ENCODE measurements around the gene TOM1.

The TOM1 gene

DNA sequence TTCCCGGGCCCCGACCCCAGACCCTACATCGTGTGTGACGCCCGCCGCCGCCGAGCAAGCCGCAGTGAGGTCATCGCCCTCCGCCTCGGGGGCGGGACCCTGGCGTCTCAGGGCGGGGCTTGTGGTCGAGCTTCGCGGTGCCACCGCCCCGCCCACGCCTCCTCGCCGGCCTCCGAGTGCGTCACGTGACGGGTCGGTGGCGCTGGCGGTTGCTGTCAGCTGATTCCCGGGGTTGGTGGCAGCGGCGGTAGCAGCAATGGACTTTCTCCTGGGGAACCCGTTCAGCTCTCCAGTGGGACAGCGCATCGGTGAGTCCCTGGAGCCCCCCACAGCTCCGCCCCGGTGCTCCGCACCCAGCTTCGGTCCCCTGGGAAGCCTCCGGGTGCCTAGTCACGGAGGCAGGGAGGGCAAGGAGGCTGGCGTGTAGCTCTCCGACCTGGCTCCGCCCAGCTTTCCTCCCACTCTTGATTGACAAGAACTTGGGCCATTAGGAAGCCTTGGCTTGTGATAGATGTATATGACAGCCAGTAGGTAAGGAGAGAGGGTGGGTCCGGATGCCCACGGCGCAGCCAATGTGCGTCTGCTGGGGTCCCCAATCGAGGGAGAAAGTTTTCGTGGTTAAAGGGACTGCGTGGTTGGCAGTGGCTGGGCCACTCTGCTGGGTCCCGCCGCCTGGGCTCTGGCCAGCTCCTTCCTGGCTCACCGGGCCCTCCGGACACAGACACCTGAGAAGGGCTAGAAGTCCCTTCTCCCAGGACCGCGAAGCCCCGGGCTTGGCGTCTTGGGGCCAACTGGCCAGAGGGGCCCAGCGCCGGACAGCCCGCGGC, at the start of gene TOM1:
Gene TOM1 (plus strand): TSS at position 222 of the 827 bp plus-strand sequence. CDS start 35 bp downstream, at position 257.
- DNase-seq (ENCODE audit: low read depth in 3 of 3) = peak; percentile 91 to 100 (median 93)

DNA sequence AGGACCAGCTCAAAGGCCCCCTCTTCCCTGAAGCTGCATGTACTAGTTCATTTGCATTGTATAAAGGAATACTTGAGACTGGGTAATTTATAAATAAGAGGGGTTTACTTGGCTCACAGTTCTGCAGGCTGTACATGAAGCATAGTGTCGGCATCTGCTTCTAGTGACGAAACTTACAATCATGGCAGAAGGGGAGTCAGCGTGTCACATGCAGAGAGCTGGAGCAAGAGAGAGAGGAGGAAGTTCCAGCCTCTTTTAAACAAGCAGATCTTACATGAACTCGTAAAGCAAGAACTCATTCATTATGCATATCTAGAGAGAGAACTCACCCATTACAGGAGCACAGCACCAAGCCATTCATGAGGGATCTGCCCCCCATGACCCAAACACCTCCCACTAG, 49.5 kb upstream of the TOM1 start:
- DNase-seq (ENCODE audit: low read depth in 3 of 3) = no peak

DNA sequence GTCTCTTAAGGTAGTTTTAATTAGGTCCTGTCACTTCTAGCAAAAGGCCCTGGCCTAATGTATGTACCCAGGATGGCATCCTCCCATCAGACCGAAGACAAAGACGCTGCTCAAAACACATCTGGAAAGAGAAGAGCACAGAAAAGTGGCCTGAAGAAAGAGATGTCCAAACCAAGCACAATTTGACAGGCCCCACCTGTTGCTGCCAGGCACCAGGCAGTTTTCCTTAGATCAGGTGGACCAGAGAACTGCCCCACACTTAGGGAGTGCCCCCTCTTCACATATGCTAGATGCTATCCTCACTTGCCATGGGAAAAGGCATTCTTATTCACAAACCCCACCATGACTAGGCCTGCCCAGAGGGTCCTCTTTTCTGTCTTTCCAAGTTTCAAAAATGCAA, 45.7 kb upstream of the TOM1 start:
- no peak for DNase-seq (ENCODE audit: low read depth in 3 of 3)

DNA sequence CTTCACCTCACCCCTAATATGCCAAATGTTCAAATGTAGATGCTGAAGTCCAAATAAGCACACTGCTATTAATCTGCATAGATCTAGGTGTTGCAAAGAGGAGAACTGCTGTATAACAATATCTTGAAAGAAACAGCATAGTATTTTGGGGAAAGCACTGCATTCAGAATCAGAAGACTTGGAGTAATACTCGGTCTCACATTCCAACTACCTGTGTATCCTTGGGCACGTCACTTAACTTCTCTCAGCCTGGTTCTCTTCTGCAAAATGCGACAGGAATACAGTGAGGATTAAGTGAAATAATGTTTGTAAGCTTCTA, 42.7 kb upstream of the TOM1 start:
- no peak for DNase-seq (ENCODE audit: low read depth in 3 of 3)

DNA sequence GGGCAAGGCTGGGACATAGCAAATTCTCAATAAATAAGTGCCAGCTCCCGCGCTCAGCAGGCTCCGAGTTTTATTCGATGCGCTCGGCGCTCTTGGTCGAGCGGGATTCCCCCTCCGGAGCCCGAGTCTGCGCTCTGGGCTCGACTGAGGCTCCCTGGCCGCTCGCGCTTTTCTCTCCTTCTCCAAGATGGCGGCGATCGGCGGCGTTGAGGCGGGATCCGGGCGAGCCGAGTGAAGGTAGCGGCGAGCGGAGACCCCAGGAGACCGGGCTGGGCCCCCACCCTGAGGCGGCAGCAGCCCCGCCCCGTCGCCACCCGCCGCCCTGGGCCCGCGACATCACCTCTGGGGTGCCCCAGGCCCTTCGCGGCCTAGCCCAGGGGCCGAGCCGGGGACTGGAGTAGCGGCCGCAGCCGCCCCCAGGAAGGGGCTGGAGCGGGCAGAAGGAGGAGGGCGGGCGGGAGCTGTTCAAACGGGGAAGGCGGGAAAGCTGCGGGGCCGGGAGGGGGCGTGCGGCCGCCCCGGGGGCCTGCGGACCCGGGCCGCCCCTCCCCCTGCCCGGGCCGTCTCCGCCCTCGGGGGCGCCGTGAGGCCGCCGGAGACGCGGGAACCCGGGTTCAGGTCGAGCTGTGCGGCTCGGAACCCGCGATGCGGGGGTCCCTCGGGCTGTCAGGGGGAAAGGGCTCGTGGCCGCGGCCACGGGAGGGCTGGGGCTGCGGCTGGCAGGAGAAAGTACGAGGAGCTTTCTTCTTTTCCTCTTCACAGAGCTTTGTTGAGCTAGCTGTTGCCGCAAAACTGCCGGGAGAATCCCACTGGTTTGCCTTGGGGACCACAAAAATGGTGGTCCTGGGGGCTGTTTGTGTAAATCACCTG, 42.1 kb upstream of the TOM1 start, which contains the start of gene HMGXB4:
Gene HMGXB4 (plus strand): TSS at position 173 of the 870 bp plus-strand sequence. CDS start 4,898 bp downstream, outside the sequence.
- DNase-seq (ENCODE audit: low read depth in 3 of 3) = peak; percentile 71 to 82 (median 73)

DNA sequence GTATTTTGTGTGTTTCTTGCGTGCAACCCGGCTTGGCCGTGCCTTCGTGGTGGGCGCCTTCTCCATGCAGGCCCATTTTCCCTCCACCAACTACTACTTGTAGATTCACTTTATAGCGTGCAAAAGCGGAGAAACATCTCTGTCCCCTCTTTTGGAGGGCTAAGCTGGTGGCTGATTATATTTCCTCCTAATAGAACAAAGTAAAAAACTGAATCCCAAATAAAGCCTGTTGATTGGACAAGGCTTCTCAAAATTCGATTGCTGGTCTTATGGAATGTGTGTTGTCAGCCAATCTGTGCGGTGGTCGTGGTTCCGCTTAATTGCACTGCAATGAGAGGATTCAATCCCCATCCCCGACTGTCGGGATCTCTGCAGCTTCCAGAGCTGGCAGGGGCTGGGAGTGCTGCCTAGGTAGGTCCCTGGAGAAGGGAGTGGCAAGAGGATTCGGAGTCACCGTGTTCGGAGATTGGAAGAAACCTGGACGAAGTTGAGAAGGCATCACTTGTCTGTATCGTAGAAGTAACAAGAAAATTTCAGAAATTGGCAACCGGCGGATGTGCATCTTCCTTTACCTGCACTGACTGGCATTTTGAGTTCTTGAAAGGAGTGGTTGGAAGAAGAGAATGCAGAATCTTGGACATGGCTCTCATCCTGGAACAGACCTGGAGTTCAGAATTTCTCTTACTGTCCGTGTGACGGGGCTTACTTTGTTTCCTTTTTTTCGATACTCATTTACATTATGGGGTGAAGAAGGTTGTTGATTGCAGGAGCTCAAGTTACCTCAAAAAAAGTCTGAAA, 41.3 kb upstream of the TOM1 start:
- DNase-seq (ENCODE audit: low read depth in 3 of 3) = no peak

DNA sequence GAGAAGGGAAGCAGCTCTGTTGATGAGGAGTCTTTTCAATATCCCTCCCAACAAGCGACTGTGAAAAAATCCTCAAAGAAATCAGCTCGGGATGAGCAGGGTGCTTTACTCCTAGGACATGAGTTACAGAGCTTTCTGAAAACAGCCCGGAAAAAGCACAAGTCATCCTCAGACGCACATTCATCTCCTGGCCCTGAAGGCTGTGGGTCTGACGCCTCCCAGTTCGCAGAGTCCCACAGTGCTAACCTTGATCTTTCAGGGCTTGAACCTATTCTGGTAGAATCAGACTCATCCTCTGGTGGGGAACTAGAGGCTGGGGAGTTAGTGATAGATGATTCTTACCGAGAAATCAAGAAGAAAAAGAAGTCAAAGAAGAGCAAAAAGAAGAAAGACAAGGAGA, 34.7 kb upstream of the TOM1 start:
- DNase-seq (ENCODE audit: low read depth in 3 of 3) = no peak

DNA sequence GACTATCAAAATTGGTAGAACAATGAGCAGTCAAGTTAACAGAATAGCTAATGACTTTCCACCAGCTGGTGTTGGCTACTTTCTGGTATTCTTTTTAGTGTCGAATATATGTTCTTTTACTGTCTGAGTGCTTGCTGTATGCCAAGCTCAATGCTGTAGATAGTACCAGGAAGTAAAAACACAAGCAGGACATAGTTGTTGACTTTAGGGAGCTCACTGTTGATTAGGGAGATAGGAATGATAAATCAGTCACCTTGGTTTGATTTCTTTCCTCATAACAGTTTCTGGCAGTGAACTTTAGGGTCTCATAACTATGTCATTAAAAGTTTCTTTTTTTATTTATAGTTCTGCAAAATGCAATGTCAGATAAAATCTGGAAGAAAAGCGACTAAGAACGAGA, 33.4 kb upstream of the TOM1 start:
- DNase-seq (ENCODE audit: low read depth in 3 of 3) = no peak

DNA sequence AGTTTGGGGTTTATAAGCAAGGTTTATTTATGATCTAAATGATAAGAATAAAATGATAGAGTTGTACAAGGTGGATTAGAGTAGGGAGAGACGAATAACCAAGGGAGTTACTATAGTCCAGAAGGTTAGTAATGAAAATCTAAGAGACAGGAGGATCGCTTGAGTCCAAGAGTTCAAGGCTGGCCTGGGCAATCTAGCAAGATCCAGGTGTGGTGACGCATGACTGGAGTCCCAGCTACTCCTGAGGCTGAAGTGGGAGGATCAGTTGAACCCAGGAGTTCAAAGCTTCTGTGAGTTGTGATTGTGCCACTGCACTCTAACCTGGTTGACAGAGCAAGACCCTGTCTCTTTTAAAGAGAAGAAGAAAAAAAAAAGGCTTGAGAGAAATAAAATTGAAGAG, 30.1 kb upstream of the TOM1 start:
- no peak for DNase-seq (ENCODE audit: low read depth in 3 of 3)

DNA sequence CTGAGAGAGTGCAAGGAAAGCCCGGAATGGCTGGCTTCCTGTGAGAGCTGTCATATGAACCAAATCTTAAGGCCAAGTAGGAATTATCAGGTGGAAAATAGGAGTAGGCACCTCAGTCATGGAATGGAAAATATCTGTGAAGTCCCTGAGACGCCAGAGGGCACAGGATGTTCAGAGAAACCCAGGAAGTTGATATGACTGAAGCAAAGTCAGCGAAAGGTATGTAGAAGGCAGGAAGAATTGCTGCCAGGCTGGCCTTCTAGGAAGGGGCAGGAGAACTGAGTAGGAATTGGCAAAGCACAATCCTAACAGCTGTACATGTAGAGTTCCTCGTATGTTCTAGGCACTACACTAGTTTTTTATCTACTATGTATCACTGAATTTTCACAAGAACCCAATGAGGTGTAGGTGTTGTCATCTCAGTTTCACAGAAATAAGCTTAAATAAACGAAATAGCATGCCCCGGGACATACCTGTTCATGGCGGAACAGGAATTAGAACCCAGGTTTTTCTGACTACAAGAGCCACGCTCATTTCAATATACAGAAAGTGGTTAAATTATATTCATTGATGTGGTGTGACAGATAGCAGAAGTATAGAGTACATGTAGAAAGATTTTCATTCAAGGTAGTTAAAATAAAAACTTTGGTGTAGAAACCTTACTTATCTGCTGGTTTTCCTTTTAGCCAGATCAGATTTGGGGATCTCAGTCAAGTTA, 25.4 kb upstream of the TOM1 start:
- no peak for DNase-seq (ENCODE audit: low read depth in 3 of 3)

DNA sequence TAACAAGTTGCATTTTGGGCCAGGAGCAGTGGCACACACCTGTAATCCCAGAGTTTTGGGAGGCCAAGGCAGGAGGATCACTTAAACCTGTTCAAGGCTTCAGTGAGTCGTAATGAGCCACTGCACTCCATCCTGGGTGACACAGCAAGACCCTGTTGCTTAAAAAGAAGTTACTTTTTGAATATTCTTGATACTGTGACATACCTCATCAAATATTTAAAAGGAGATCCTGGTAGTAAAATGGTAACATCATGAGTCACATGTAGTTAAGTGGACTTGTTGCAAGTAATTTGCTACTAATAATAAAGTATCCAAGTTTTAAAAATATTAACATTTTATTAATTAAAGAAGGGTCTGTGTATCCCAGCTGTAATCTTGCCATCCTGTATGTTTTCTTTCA, 24.1 kb upstream of the TOM1 start:
- DNase-seq (ENCODE audit: low read depth in 3 of 3) = no peak

DNA sequence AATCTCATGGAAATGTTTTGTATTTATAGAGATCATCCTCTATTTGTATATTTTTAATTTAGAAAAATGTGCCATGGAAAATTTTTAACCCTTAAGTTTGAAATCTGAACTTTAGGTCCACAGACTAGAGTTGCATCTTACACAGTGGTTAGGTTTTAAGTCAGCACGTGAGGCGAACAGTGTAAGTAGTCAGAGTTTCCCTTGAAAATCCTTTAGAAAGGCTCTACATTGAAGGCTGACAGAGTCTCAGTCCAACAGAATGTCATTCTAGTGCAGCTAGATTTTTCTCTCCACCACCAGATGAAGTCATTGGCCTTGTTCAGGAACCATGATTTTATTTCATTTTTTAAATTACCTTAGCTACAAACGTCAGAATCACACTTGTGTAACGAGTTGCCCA, 23.7 kb upstream of the TOM1 start:
- DNase-seq (ENCODE audit: low read depth in 3 of 3) = no peak

DNA sequence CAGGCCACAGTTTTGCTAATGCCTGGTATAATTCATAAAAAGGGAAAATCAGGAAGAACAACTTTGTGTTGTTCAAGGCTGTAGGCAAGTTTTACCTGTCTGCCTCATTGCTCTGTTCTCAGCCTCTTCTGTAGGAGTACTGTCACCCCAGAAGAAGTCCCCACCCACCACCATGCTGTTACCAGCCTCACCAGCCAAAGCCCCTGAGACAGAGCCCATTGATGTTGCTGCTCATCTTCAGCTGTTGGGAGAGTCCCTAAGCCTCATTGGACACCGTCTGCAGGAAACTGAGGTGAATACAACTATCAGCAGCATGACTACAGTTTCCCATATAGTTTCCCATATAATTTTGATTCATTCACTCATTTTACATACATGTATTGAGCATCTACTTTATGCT, 11.6 kb upstream of the TOM1 start:
- DNase-seq (ENCODE audit: low read depth in 3 of 3) = no peak

DNA sequence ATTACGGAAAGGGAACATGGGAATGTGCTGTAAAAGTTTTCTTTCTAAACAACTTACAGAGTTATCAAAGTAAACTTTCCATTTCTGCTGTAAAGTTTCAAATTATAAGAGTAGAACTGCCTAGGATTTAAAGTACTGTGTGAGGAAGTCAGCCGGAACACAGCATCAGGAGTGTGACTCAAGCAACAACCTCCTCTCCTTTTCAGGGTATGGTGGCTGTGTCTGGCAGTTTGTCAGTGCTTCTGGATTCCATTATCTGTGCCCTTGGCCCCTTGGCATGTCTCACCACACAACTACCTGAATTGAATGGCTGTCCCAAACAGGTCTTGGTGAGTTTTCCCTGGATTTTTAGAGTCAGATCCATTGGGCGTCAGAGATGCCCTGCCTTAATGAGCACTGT, 6.9 kb upstream of the TOM1 start:
- no peak for DNase-seq (ENCODE audit: low read depth in 3 of 3)

DNA sequence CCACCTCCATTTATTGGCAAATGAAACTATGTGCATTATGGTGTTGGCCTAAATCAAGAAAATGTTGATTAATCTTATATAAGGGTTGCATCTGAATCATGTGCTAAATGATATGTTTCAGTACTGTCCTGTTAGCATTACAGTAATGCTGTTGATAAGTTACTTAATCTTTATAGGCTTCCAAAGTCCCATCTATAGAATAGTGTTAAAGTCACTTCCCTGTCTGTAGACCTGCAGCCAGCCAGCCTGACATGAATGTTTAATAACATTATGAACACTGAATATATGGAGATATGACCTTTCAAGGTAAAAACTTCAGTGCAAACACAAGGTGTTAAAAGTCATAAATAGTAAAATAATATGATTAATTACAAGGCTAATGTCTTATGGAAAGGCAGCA, 3.6 kb upstream of the TOM1 start:
- DNase-seq (ENCODE audit: low read depth in 3 of 3) = no peak

DNA sequence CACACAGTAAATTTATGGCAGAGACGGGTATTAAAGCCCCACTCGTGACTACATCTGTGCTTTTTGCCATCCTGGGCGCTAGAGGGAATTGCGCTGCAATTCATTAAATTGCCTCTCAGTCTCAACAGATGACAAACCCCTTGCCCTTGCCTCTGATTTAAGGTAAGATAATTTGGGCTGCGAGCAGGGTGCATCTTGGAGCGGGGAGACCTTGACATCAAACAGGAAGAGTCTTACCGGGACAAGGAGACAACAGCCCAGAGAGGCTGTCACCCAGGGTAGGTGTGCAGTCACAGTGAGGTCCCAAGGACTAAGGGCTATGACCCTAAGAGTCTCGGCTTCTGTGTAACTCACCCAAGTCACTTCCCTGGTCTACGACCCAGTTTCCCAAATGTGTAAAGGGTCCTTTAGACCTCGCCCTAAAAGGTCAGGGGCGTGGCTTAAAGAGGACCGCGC, 449 bp upstream of the TOM1 start:
- DNase-seq (ENCODE audit: low read depth in 3 of 3) = no peak

DNA sequence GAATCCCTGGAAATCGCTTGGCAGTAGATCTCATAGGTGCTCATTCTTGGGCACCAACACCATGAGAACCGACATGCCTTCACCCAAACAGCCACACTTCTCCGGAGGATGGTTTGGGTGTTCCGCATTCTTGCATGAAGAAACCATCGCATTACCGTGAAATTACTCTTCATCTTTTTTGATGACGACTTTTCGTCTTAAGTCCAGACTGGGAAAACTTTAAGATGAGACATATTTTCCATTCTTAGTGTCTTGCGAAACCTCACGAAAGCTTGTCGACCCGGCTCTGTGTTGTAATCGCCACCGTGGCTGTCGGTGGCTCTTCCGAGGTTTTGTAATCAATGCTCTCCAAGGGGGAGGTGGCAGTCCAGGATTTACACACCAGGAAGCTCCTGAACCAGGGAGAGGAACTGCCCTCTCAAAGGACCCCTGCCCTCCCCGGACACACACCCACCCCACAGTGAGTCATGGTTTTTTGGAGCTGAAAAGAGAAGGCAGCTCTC, 1.7 kb downstream of the TOM1 start:
- no peak for DNase-seq (ENCODE audit: low read depth in 3 of 3)

DNA sequence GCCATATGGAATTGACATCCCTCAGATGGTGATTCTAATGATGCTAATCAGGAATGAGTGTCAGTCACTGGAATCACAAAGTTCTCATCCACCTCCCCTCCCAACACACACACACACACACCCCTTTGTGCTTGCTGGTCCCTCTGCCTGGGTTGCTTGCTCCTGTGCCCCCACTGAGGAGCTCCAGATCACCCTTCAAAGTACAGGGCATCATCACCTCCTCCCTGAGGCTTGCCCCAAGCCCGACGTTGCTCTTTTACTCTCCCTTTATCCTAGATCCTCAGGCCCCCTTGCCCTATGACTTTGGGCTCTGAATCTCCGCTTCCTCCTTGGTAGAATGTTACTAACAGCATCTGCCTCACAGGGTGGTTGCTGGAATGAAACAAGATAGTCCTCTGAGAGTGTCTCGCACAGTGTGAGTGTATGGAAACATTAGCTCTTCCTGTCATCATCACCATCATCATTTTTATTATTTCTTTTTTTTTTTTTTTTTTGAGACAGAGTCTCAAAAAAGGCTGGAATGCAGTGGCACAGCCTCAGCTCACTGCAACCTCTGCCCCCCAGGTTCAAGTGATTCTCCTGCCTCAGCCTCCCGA, 3.4 kb downstream of the TOM1 start:
- DNase-seq (ENCODE audit: low read depth in 3 of 3) = no peak

DNA sequence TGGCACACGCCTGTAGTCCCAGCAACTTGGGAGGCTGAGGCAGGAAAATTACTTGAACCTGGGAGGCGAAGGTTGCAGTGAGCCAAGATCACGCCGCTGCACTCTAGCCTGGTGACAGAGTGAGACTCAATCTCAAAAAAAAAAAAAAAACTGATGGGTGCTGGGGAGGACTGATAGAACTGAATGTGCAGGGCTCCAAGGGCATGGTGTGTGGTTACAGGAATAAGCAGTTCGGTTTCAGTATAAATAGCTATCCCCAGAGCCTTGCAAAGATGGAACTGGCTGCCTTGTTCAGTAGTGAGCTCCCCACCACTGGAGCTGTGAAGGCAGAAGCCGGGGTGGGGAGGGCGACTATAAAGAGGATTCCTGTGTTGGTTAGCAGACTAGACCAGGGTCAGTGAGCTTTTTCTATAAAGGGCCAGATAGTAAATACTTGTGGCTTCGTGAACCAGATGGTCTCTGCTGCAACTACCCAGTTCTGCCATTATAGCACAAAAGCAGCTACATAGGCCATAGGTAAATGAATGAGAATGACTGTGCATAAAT, 5.9 kb downstream of the TOM1 start:
- no peak for DNase-seq (ENCODE audit: low read depth in 3 of 3)

DNA sequence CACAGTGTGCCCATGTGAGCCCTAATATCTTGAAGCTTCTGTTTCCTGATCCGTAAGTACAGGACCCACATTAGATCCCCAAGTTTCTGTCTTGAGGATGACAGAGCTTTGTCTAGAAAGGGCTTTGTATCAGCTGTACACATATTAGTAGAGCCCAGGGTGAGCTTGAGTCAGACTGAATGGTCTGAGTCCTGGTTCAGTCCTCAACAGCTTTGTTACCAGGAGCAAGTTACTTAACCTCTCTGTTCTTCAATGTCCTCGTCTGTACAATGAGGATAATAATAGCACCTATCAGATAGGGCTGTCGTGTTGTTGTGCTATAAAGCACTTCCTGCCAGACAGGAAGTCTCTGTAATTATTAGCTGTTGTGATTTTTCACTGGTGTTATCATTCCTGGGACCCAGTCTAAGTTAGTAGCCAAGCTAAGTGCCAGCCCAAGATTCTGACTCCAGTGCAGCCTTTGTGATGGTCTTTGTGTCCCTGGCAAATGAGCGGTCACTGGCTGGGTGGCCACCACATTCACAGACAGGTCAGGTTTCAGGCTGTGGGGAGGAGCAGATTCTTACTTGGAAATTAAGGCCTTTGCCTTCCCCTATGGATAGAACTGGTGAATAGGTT, 6.8 kb downstream of the TOM1 start:
- no peak for DNase-seq (ENCODE audit: low read depth in 3 of 3)
